Fibroblast of lung (primary cell): Measurements from ENCODE around the gene AEN. TPM values are rescaled to one million over a fixed set of nuclear protein-coding genes. Genes with fewer than 3 reads are reported as not detected.
A peak's percentile ranks its signal among the peaks of the same experiment; 100 is the strongest.

ENCODE experiments used
- DNase-seq, 2 donors: peaks; one replicate each; pipeline versions ENCODE4 v3.0.0 to v3.0.0-alpha.2; 2010; ENCODE audit warnings: low read depth in 2 of 2
- H2AFZ ChIP-seq: 2 replicates; pipeline ENCODE4 v1.5.1; 2012; ENCODE audit warnings: low read length, control low read depth, inconsistent platforms
- H3K27ac ChIP-seq: 2 replicates; pipeline ENCODE4 v1.5.1; 2011; ENCODE audit warnings: low read length, control low read depth; ENCODE audit not compliant: insufficient read depth
- H3K27me3 ChIP-seq: 2 replicates; pipeline ENCODE4 v1.5.1; 2011; ENCODE audit warnings: mild to moderate bottlenecking, low read length; ENCODE audit not compliant: control insufficient read depth, insufficient read depth
- H3K36me3 ChIP-seq: 2 replicates; pipeline ENCODE4 v1.5.1; 2011; ENCODE audit warnings: low read length; ENCODE audit not compliant: control insufficient read depth, insufficient read depth
- H3K4me1 ChIP-seq: 2 replicates; pipeline ENCODE4 v1.5.1; 2011; ENCODE audit warnings: low read length; ENCODE audit not compliant: control insufficient read depth, insufficient read depth; ENCODE audit errors: extremely low read depth
- H3K4me2 ChIP-seq: 2 replicates; pipeline ENCODE4 v1.5.1; 2011; ENCODE audit warnings: low read length, control low read depth; ENCODE audit not compliant: insufficient read depth; ENCODE audit errors: extremely low read depth
- H3K4me3 ChIP-seq, 4 experiments: fragments of 200-600 bp in 1 of 4; sonication (generic) in 1 of 4; replicated peaks in 1 of 4; 2 replicates each; pipeline ENCODE4 v1.5.1; 2011 to 2016; ENCODE audit warnings: low read length in 4 of 4, low read depth in 3 of 4, mild to moderate bottlenecking in 3 of 4, control low read depth in 2 of 4, inconsistent platforms in 1 of 4, mixed read lengths in 1 of 4; ENCODE audit not compliant: insufficient read depth in 1 of 4; ENCODE audit errors: control extremely low read depth in 1 of 4
- H3K79me2 ChIP-seq: 2 replicates; pipeline ENCODE4 v1.5.1; 2012; ENCODE audit warnings: mild to moderate bottlenecking, low read length, inconsistent platforms; ENCODE audit not compliant: control insufficient read depth, insufficient read depth
- H3K9ac ChIP-seq: 2 replicates; pipeline ENCODE4 v1.5.1; 2011; ENCODE audit warnings: mild to moderate bottlenecking, low read length, control low read depth; ENCODE audit not compliant: insufficient read depth
- H3K9me3 ChIP-seq: 2 replicates; pipeline ENCODE4 v1.5.1; 2012; ENCODE audit warnings: low read depth, low read length; ENCODE audit not compliant: control insufficient read depth, insufficient read depth
- H4K20me1 ChIP-seq: 2 replicates; pipeline ENCODE4 v1.5.1; 2011; ENCODE audit warnings: low read length; ENCODE audit not compliant: control insufficient read depth, insufficient read depth; ENCODE audit errors: extremely low read depth
- CTCF ChIP-seq, 2 donors: IDR thresholded peaks in 1 of 2; conservative IDR thresholded peaks in 1 of 2; 1 replicate in 1 of 2; 2 replicates in 1 of 2; pipeline ENCODE4 v1.5.1; 2011 to 2012; ENCODE audit warnings: low read length in 2 of 2, control low read depth in 1 of 2, inconsistent platforms in 1 of 2, low read depth in 1 of 2, mild to moderate bottlenecking in 1 of 2
- EZH2 ChIP-seq: IDR thresholded peaks from 2 replicates; pipeline ENCODE4 v1.5.1; 2012; ENCODE audit warnings: low read length, control low read depth, mild to moderate bottlenecking; ENCODE audit errors: missing control alignments
- polyA plus RNA-seq, 2 donors: library from polyadenylated mRNA; depleted of rRNA in 1 of 2; stranded (reverse) in 1 of 2; unstranded in 1 of 2; fragments of >200 nt; gene quantifications; 2 replicates each; pipeline ENCODE4 v1.2.1, GENCODE V29; 2011 to 2012; ENCODE audit warnings: missing spikeins in 1 of 2
- total RNA-seq: library from RNA; depleted of rRNA; stranded (reverse); fragments of >200 nt; gene quantifications from 2 replicates; pipeline ENCODE4 v1.2.1, GENCODE V29; 2014

The AEN gene
- total and polyA plus RNA-seq, 2 donors (not counting 1 experiment from before 2014, with no cell fraction given) = 18.5 to 83.7 TPM

- no peak overlapping the region for H3K27ac ChIP-seq
- peaks cover 24% of the 10 kb centered on the region for H3K79me2 ChIP-seq
- TF ChIP-seq EZH2 = no peak
- no peak for TF ChIP-seq CTCF (conservative IDR thresholded peaks at IDR 0.05 in 1 of 2, IDR thresholded peaks at IDR 0.05 in 1 of 2; ENCODE audit: low read depth in 1 of 2, low read length in 2 of 2)
- H4K20me1 ChIP-seq = peaks cover 2% of the 10 kb centered on the region
- H3K4me3 ChIP-seq = no peak overlapping the region
- no peaks in the 10 kb centered on the region for H3K27me3 ChIP-seq
- no peak overlapping the region for H2AFZ ChIP-seq
- H3K4me1 ChIP-seq = peaks cover 15% of the 10 kb centered on the region
- H3K36me3 ChIP-seq = peaks cover 17% of the 10 kb centered on the region
- no peak for DNase-seq
- H3K9ac ChIP-seq = no peak overlapping the region
- H3K9me3 ChIP-seq = no peaks in the 10 kb centered on the region
- H3K4me2 ChIP-seq = no peak overlapping the region
These were observed 13.3 kb downstream of the AEN start for GRCh38 chr15:88634449-88634848.

GRCh38 chr15:88635318-88635717 lies 14.2 kb downstream of the AEN start:
- TF ChIP-seq EZH2 (no peak), CTCF (conservative IDR thresholded peaks at IDR 0.05 in 1 of 2, IDR thresholded peaks at IDR 0.05 in 1 of 2; ENCODE audit: low read depth in 1 of 2, low read length in 2 of 2) (no peak)
- Histone ChIP-seq H3K4me3 (no peak overlapping the region), H3K9me3 (no peaks in the 10 kb centered on the region), H3K9ac (no peak overlapping the region), H3K36me3 (peaks cover 9% of the 10 kb centered on the region), H3K27ac (no peak overlapping the region), H3K27me3 (no peaks in the 10 kb centered on the region), H4K20me1 (no peaks in the 10 kb centered on the region), H3K4me2 (no peak overlapping the region), H3K4me1 (peaks cover 11% of the 10 kb centered on the region), H3K79me2 (peaks cover 16% of the 10 kb centered on the region), H2AFZ (no peak overlapping the region)
- peak in 1 of 2 donors; percentile 74 for DNase-seq

- H3K4me1 ChIP-seq = peaks cover 11% of the 10 kb centered on the region
- DNase-seq = no peak
- H3K27me3 ChIP-seq = no peaks in the 10 kb centered on the region
- H3K9me3 ChIP-seq = no peaks in the 10 kb centered on the region
- H3K4me2 ChIP-seq = no peak overlapping the region
- no peak for TF ChIP-seq EZH2
- no peak for TF ChIP-seq CTCF (conservative IDR thresholded peaks at IDR 0.05 in 1 of 2, IDR thresholded peaks at IDR 0.05 in 1 of 2; ENCODE audit: low read depth in 1 of 2, low read length in 2 of 2)
- no peak overlapping the region for H3K9ac ChIP-seq
- peak overlapping the region; percentile 37 for H3K27ac ChIP-seq
- no peak overlapping the region for H3K4me3 ChIP-seq
- peaks cover 10% of the 10 kb centered on the region for H3K79me2 ChIP-seq
- peaks cover 4% of the 10 kb centered on the region for H3K36me3 ChIP-seq
- no peak overlapping the region for H2AFZ ChIP-seq
- H4K20me1 ChIP-seq = no peaks in the 10 kb centered on the region
These were observed 14.9 kb downstream of the AEN start for GRCh38 chr15:88636050-88636449.
